Measurements from ENCODE around the gene TRIM74. TPM values are rescaled to one million over a fixed set of nuclear protein-coding genes. Genes with fewer than 3 reads are reported as not detected.
"Not testable (repeated sequence)": the region's sequence is repeated elsewhere in the genome, so short reads cannot be mapped to it uniquely, and the experiment has no call there.

Gene TRIM74
- total RNA-seq, 2 donors from 2014 or later: not detected

- H3K27me3 ChIP-seq (replicated peaks; ENCODE audit: insufficient read depth); ATAC-seq (ENCODE audit: insufficient number of reproducible peaks, low FRiP score, low read depth); H3K4me3 ChIP-seq; H3K9me3 ChIP-seq; DNase-seq (ENCODE audit: low spot score); H3K27ac ChIP-seq; H3K4me1 ChIP-seq (ENCODE audit: control insufficient read depth in 1 of 2, low read depth in 2 of 2): not testable (repeated sequence)
- H3K36me3 ChIP-seq: peaks cover 11% of the 10 kb centered on the region
Measured at GRCh38 chr7:72949686-72950085, 19.6 kb downstream of the TRIM74 start.

- H3K4me1 ChIP-seq (ENCODE audit: control insufficient read depth in 1 of 2, low read depth in 2 of 2); H3K9me3 ChIP-seq; H3K27ac ChIP-seq; H3K4me3 ChIP-seq; DNase-seq (ENCODE audit: low spot score); H3K27me3 ChIP-seq (replicated peaks; ENCODE audit: insufficient read depth); ATAC-seq (ENCODE audit: insufficient number of reproducible peaks, low FRiP score, low read depth): not testable (repeated sequence)
- peaks cover 11% of the 10 kb centered on the region for H3K36me3 ChIP-seq
Measured at GRCh38 chr7:72949276-72949675, 20.0 kb downstream of the TRIM74 start.

GRCh38 chr7:72948714-72949113, 20.6 kb downstream of the TRIM74 start:
- H3K27me3 ChIP-seq (replicated peaks; ENCODE audit: insufficient read depth); H3K9me3 ChIP-seq; H3K4me1 ChIP-seq (ENCODE audit: control insufficient read depth in 1 of 2, low read depth in 2 of 2); H3K4me3 ChIP-seq; H3K27ac ChIP-seq; ATAC-seq (ENCODE audit: insufficient number of reproducible peaks, low FRiP score, low read depth); DNase-seq (ENCODE audit: low spot score): not testable (repeated sequence)
- peaks cover 11% of the 10 kb centered on the region for H3K36me3 ChIP-seq

GRCh38 chr7:72946130-72946745, 23.0 kb downstream of the TRIM74 start:
- H3K4me1 ChIP-seq (ENCODE audit: control insufficient read depth in 1 of 2, low read depth in 2 of 2); ATAC-seq (ENCODE audit: insufficient number of reproducible peaks, low FRiP score, low read depth); H3K4me3 ChIP-seq; H3K9me3 ChIP-seq; DNase-seq (ENCODE audit: low spot score); H3K27me3 ChIP-seq (replicated peaks; ENCODE audit: insufficient read depth); H3K27ac ChIP-seq: not testable (repeated sequence)
- peaks cover 11% of the 10 kb centered on the region for H3K36me3 ChIP-seq

GRCh38 chr7:72945597-72945996, 23.7 kb downstream of the TRIM74 start:
- not testable (repeated sequence) for H3K9me3 ChIP-seq; H3K4me3 ChIP-seq; ATAC-seq (ENCODE audit: insufficient number of reproducible peaks, low FRiP score, low read depth); DNase-seq (ENCODE audit: low spot score); H3K4me1 ChIP-seq (ENCODE audit: control insufficient read depth in 1 of 2, low read depth in 2 of 2); H3K27me3 ChIP-seq (replicated peaks; ENCODE audit: insufficient read depth); H3K27ac ChIP-seq
- H3K36me3 ChIP-seq: peaks cover 11% of the 10 kb centered on the region

- H3K27ac ChIP-seq; H3K9me3 ChIP-seq; H3K4me3 ChIP-seq; DNase-seq (ENCODE audit: low spot score); H3K27me3 ChIP-seq (replicated peaks; ENCODE audit: insufficient read depth); ATAC-seq (ENCODE audit: insufficient number of reproducible peaks, low FRiP score, low read depth); H3K4me1 ChIP-seq (ENCODE audit: control insufficient read depth in 1 of 2, low read depth in 2 of 2): not testable (repeated sequence)
- peaks cover 11% of the 10 kb centered on the region for H3K36me3 ChIP-seq
Measured at GRCh38 chr7:72944937-72945336, 24.3 kb downstream of the TRIM74 start.

- H3K4me1 ChIP-seq (ENCODE audit: control insufficient read depth in 1 of 2, low read depth in 2 of 2); H3K27me3 ChIP-seq (replicated peaks; ENCODE audit: insufficient read depth); H3K4me3 ChIP-seq; DNase-seq (ENCODE audit: low spot score); H3K27ac ChIP-seq; H3K9me3 ChIP-seq; ATAC-seq (ENCODE audit: insufficient number of reproducible peaks, low FRiP score, low read depth): not testable (repeated sequence)
- peaks cover 14% of the 10 kb centered on the region for H3K36me3 ChIP-seq
Measured at GRCh38 chr7:72942956-72943355, 26.3 kb downstream of the TRIM74 start.

GRCh38 chr7:72942022-72942705, 27.1 kb downstream of the TRIM74 start:
- not testable (repeated sequence) for DNase-seq (ENCODE audit: low spot score); H3K27ac ChIP-seq; ATAC-seq (ENCODE audit: insufficient number of reproducible peaks, low FRiP score, low read depth); H3K4me1 ChIP-seq (ENCODE audit: control insufficient read depth in 1 of 2, low read depth in 2 of 2); H3K9me3 ChIP-seq; H3K27me3 ChIP-seq (replicated peaks; ENCODE audit: insufficient read depth); H3K4me3 ChIP-seq
- H3K36me3 ChIP-seq: peaks cover 14% of the 10 kb centered on the region

GRCh38 chr7:72928216-72928615, 41.0 kb downstream of the TRIM74 start:
- H3K9me3 ChIP-seq; H3K4me3 ChIP-seq; DNase-seq (ENCODE audit: low spot score); H3K27ac ChIP-seq; ATAC-seq (ENCODE audit: insufficient number of reproducible peaks, low FRiP score, low read depth); H3K27me3 ChIP-seq (replicated peaks; ENCODE audit: insufficient read depth): not testable (repeated sequence)
- Histone ChIP-seq H3K36me3 (peaks cover 25% of the 10 kb centered on the region), H3K4me1 (ENCODE audit: control insufficient read depth in 1 of 2, low read depth in 2 of 2) (peaks cover 15 to 16% of the 10 kb centered on the region in 2 donors)

GRCh38 chr7:72927791-72928190, 41.5 kb downstream of the TRIM74 start:
- H3K9me3 ChIP-seq; H3K27ac ChIP-seq; ATAC-seq (ENCODE audit: insufficient number of reproducible peaks, low FRiP score, low read depth); DNase-seq (ENCODE audit: low spot score); H3K4me3 ChIP-seq; H3K27me3 ChIP-seq (replicated peaks; ENCODE audit: insufficient read depth): not testable (repeated sequence)
- H3K36me3 ChIP-seq: peaks cover 25% of the 10 kb centered on the region
- H3K4me1 ChIP-seq (ENCODE audit: control insufficient read depth in 1 of 2, low read depth in 2 of 2): peaks cover 15 to 16% of the 10 kb centered on the region in 2 donors
